Tongue (tissue), 2 donors: Measurements from ENCODE around the gene ACHE. TPM values are rescaled to one million over a fixed set of nuclear protein-coding genes. Genes with fewer than 3 reads are reported as not detected.
"Not testable (repeated sequence)": the region's sequence is repeated elsewhere in the genome, so short reads cannot be mapped to it uniquely, and the experiment has no call there.

Experiments used
- DNase-seq: peaks from one replicate; pipeline ENCODE4 v3.0.0-alpha.2; 2015
- total RNA-seq: library from RNA; depleted of rRNA; stranded (reverse); fragments of >200 nt; gene quantifications from one replicate; pipeline ENCODE4 v1.2.3, GENCODE V29; 2014

ACHE gene
- 112 TPM for total RNA-seq

GRCh38 chr7:100895701-100895955 is at the start of gene ACHE:
Gene ACHE (minus strand): TSS chr7:100895888. CDS start chr7:100894232, 1,656 bp downstream.
- DNase-seq: no peak

- DNase-seq: no peak
Measured at GRCh38 chr7:100944138-100944537, 48.5 kb upstream of the ACHE start.

GRCh38 chr7:100943693-100944092 is 48.0 kb upstream of the ACHE start:
- no peak for DNase-seq

GRCh38 chr7:100942045-100942774 is 46.5 kb upstream of the ACHE start:
- no peak for DNase-seq

- DNase-seq: not testable (repeated sequence)
Measured at GRCh38 chr7:100936167-100936566, 40.5 kb upstream of the ACHE start.

- not testable (repeated sequence) for DNase-seq
Measured at GRCh38 chr7:100935381-100935780, 39.7 kb upstream of the ACHE start.

- no peak for DNase-seq
Measured at GRCh38 chr7:100933734-100934133, 38.0 kb upstream of the ACHE start.

- no peak for DNase-seq
Measured at GRCh38 chr7:100929808-100930174, 34.1 kb upstream of the ACHE start.

- not testable (repeated sequence) for DNase-seq
Measured at GRCh38 chr7:100923616-100924015, 27.9 kb upstream of the ACHE start.

GRCh38 chr7:100921039-100921438 is 25.4 kb upstream of the ACHE start:
- DNase-seq: no peak

GRCh38 chr7:100919779-100920437 is 24.2 kb upstream of the ACHE start:
- DNase-seq: not testable (repeated sequence)

GRCh38 chr7:100919335-100919734 is 23.6 kb upstream of the ACHE start:
- DNase-seq: not testable (repeated sequence)

GRCh38 chr7:100914879-100915447 is 19.3 kb upstream of the ACHE start:
- DNase-seq: no peak

GRCh38 chr7:100914208-100914878 is 18.7 kb upstream of the ACHE start:
- DNase-seq: no peak

GRCh38 chr7:100911484-100911883 is 15.8 kb upstream of the ACHE start:
- no peak for DNase-seq

GRCh38 chr7:100910443-100910842 is 14.8 kb upstream of the ACHE start:
- not testable (repeated sequence) for DNase-seq

- DNase-seq: no peak
Measured at GRCh38 chr7:100908512-100908911, 12.8 kb upstream of the ACHE start.

GRCh38 chr7:100902638-100903037 is 7.0 kb upstream of the ACHE start:
- DNase-seq: no peak

- no peak for DNase-seq
Measured at GRCh38 chr7:100901921-100902332, 6.2 kb upstream of the ACHE start.

- DNase-seq: no peak
Measured at GRCh38 chr7:100900978-100901377, 5.3 kb upstream of the ACHE start.

- no peak for DNase-seq
Measured at GRCh38 chr7:100899432-100899831, 3.7 kb upstream of the ACHE start.

GRCh38 chr7:100897772-100898454 is 2.2 kb upstream of the ACHE start:
- DNase-seq: no peak
